Activated naive CD4-positive, alpha-beta T cell treated with anti-CD3 and anti-CD28 coated beads for 36 hours (primary cell): ENCODE data around the gene RASSF8. TPM values are rescaled to one million over a fixed set of nuclear protein-coding genes. Genes with fewer than 3 reads are reported as not detected.

Experiments used
- CTCF ChIA-PET: fragments of 350-600 bp; sonication (Branson Sonifier 250); formaldehyde crosslinking; loops from one replicate; lab custom pipeline; 2021; ENCODE audit warnings: antibody characterized with exemption; lab: Charles Lee
- DNase-seq: peaks from one replicate; pipeline ENCODE4 v3.0.0-alpha.2; 2020
- H3K27ac Mint-ChIP-seq: one replicate; pipeline ENCODE4 v1.8.0; 2021; ENCODE audit warnings: mild to moderate bottlenecking, mixed read lengths
- H3K27me3 Mint-ChIP-seq: one replicate; pipeline ENCODE4 v1.8.0; 2021; ENCODE audit warnings: low read depth, mixed read lengths
- H3K36me3 Mint-ChIP-seq: one replicate; pipeline ENCODE4 v1.8.0; 2021; ENCODE audit warnings: low read depth, mixed read lengths
- H3K4me1 Mint-ChIP-seq: one replicate; pipeline ENCODE4 v1.8.0; 2021; ENCODE audit warnings: low read depth, mixed read lengths
- H3K4me3 Mint-ChIP-seq: one replicate; pipeline ENCODE4 v1.8.0; 2021; ENCODE audit warnings: mild to moderate bottlenecking, moderate library complexity, mixed read lengths
- H3K9me3 Mint-ChIP-seq: one replicate; pipeline ENCODE4 v1.8.0; 2021; ENCODE audit warnings: mixed read lengths
- intact Hi-C: fragments of 100-400 bp; cut with micrococcal nuclease; formaldehyde crosslinking; loops from one replicate; pipeline ENCODE4 v1.15.1; 2023
- total RNA-seq, 2 experiments: library from RNA; stranded (reverse); gene quantifications; one replicate each; pipeline ENCODE4 v1.2.3, GENCODE V29; 2021

Gene RASSF8
- total RNA-seq: under 1 TPM; 0.32 to 0.81 TPM

- CTCF ChIA-PET: interaction anchor here (0.9 kb wide), 1 partner anchor 76 kb away, joined by 5 read pairs; no protein-coding TSS in a partner anchor
- peaks cover 11% of the 10 kb centered on the region for H3K4me1 Mint-ChIP-seq
These were observed at the start of gene RASSF8 for GRCh38 chr12:25958428-25959070. Gene RASSF8, plus strand, starts transcription at chr12:25958682. Its CDS starts 96,662 bp downstream, at chr12:26055344.

GRCh38 chr12:25914551-25914950, 43.9 kb upstream of the RASSF8 start:
- Mint-ChIP-seq H3K27ac (no peak overlapping the region), H3K9me3 (no peaks in the 10 kb centered on the region), H3K4me3 (no peak overlapping the region), H3K27me3 (no peaks in the 10 kb centered on the region), H3K36me3 (no peaks in the 10 kb centered on the region), H3K4me1 (no peaks in the 10 kb centered on the region)
- CTCF ChIA-PET: interaction anchor here (0.6 kb wide), 1 partner anchor 103 kb away, joined by 3 read pairs; no protein-coding TSS in a partner anchor
- DNase-seq: no peak
- intact Hi-C loops: no loop called here

More at GRCh38 chr12:25958428-25959070, at the start of gene RASSF8:
- H3K36me3 Mint-ChIP-seq: no peaks in the 10 kb centered on the region
- H3K9me3 Mint-ChIP-seq: no peaks in the 10 kb centered on the region
- peak within 1 kb of the TSS; percentile 78 for H3K4me3 Mint-ChIP-seq
- peaks cover 58% of the 10 kb centered on the region for H3K27me3 Mint-ChIP-seq
- peak; percentile 23 for DNase-seq
- intact Hi-C loops: loop anchor here (2.0 to 10.0 kb wide), 4 partner anchors 166 to 1046 kb away; partner anchors contain the start of gene BHLHE41
- H3K27ac Mint-ChIP-seq: no peak within 1 kb of the TSS

GRCh38 chr12:25924491-25925001, 33.9 kb upstream of the RASSF8 start:
- CTCF ChIA-PET: interaction anchor here (0.6 kb wide), 1 partner anchor 453 kb away, joined by 4 read pairs; no protein-coding TSS in a partner anchor
- H3K27me3 Mint-ChIP-seq: no peaks in the 10 kb centered on the region
- H3K36me3 Mint-ChIP-seq: no peaks in the 10 kb centered on the region
- DNase-seq: no peak
- intact Hi-C loops: no loop called here
- H3K4me1 Mint-ChIP-seq: no peaks in the 10 kb centered on the region
- H3K27ac Mint-ChIP-seq: no peak overlapping the region
- H3K9me3 Mint-ChIP-seq: no peaks in the 10 kb centered on the region
- no peak overlapping the region for H3K4me3 Mint-ChIP-seq

GRCh38 chr12:25925064-25925463, 33.4 kb upstream of the RASSF8 start:
- Mint-ChIP-seq H3K9me3 (no peaks in the 10 kb centered on the region), H3K27me3 (no peaks in the 10 kb centered on the region), H3K4me3 (no peak overlapping the region), H3K4me1 (no peaks in the 10 kb centered on the region), H3K27ac (no peak overlapping the region), H3K36me3 (no peaks in the 10 kb centered on the region)
- intact Hi-C loops: no loop called here
- DNase-seq: no peak
- CTCF ChIA-PET: interaction anchor here (0.6 kb wide), 1 partner anchor 453 kb away, joined by 4 read pairs; no protein-coding TSS in a partner anchor

GRCh38 chr12:25926536-25926935, 31.9 kb upstream of the RASSF8 start:
- intact Hi-C loops: no loop called here
- H3K4me3 Mint-ChIP-seq: no peak overlapping the region
- H3K9me3 Mint-ChIP-seq: no peaks in the 10 kb centered on the region
- H3K27ac Mint-ChIP-seq: no peak overlapping the region
- H3K27me3 Mint-ChIP-seq: no peaks in the 10 kb centered on the region
- DNase-seq: no peak
- no peaks in the 10 kb centered on the region for H3K4me1 Mint-ChIP-seq
- no peaks in the 10 kb centered on the region for H3K36me3 Mint-ChIP-seq
- CTCF ChIA-PET: no interaction called here

- intact Hi-C loops: no loop called here
- CTCF ChIA-PET: no interaction called here
- Mint-ChIP-seq H3K27me3 (no peaks in the 10 kb centered on the region), H3K36me3 (no peaks in the 10 kb centered on the region), H3K9me3 (no peaks in the 10 kb centered on the region), H3K27ac (no peak overlapping the region), H3K4me1 (no peaks in the 10 kb centered on the region), H3K4me3 (no peak overlapping the region)
- DNase-seq: no peak
These were observed 29.3 kb upstream of the RASSF8 start for GRCh38 chr12:25929142-25929541.

- CTCF ChIA-PET: no interaction called here
- Mint-ChIP-seq H3K36me3 (no peaks in the 10 kb centered on the region), H3K4me3 (no peak overlapping the region), H3K9me3 (no peaks in the 10 kb centered on the region), H3K27ac (no peak overlapping the region), H3K27me3 (no peaks in the 10 kb centered on the region), H3K4me1 (no peaks in the 10 kb centered on the region)
- intact Hi-C loops: no loop called here
- no peak for DNase-seq
These were observed 25.5 kb upstream of the RASSF8 start for GRCh38 chr12:25932971-25933370.

GRCh38 chr12:25934456-25934855, 24.0 kb upstream of the RASSF8 start:
- Mint-ChIP-seq H3K27ac (no peak overlapping the region), H3K4me3 (no peak overlapping the region), H3K27me3 (no peaks in the 10 kb centered on the region), H3K4me1 (no peaks in the 10 kb centered on the region), H3K9me3 (no peaks in the 10 kb centered on the region), H3K36me3 (no peaks in the 10 kb centered on the region)
- CTCF ChIA-PET: interaction anchor here (0.6 kb wide), 1 partner anchor 132 kb away, joined by 3 read pairs; no protein-coding TSS in a partner anchor
- DNase-seq: no peak
- intact Hi-C loops: no loop called here

- intact Hi-C loops: no loop called here
- Mint-ChIP-seq H3K27me3 (no peaks in the 10 kb centered on the region), H3K9me3 (peaks cover 1% of the 10 kb centered on the region), H3K4me3 (no peak overlapping the region), H3K4me1 (no peaks in the 10 kb centered on the region), H3K36me3 (no peaks in the 10 kb centered on the region), H3K27ac (no peak overlapping the region)
- CTCF ChIA-PET: interaction anchor here (0.8 kb wide), 1 partner anchor 499 kb away, joined by 3 read pairs; no protein-coding TSS in a partner anchor
- DNase-seq: no peak
These were observed 22.9 kb upstream of the RASSF8 start for GRCh38 chr12:25935355-25936144.

- Mint-ChIP-seq H3K27ac (no peak overlapping the region), H3K4me1 (no peaks in the 10 kb centered on the region), H3K4me3 (no peak overlapping the region), H3K9me3 (peaks cover 2% of the 10 kb centered on the region), H3K36me3 (no peaks in the 10 kb centered on the region), H3K27me3 (no peaks in the 10 kb centered on the region)
- CTCF ChIA-PET: no interaction called here
- intact Hi-C loops: no loop called here
- no peak for DNase-seq
These were observed 21.4 kb upstream of the RASSF8 start for GRCh38 chr12:25937096-25937495.

GRCh38 chr12:25938581-25938980, 19.9 kb upstream of the RASSF8 start:
- CTCF ChIA-PET: no interaction called here
- Mint-ChIP-seq H3K27me3 (peaks cover 2% of the 10 kb centered on the region), H3K4me1 (no peaks in the 10 kb centered on the region), H3K4me3 (no peak overlapping the region), H3K9me3 (peaks cover 2% of the 10 kb centered on the region), H3K36me3 (no peaks in the 10 kb centered on the region), H3K27ac (no peak overlapping the region)
- no peak for DNase-seq
- intact Hi-C loops: no loop called here

GRCh38 chr12:25939606-25940005, 18.9 kb upstream of the RASSF8 start:
- H3K9me3 Mint-ChIP-seq: peaks cover 2% of the 10 kb centered on the region
- peaks cover 4% of the 10 kb centered on the region for H3K27me3 Mint-ChIP-seq
- H3K4me1 Mint-ChIP-seq: no peaks in the 10 kb centered on the region
- intact Hi-C loops: no loop called here
- no peak overlapping the region for H3K4me3 Mint-ChIP-seq
- H3K36me3 Mint-ChIP-seq: no peaks in the 10 kb centered on the region
- H3K27ac Mint-ChIP-seq: no peak overlapping the region
- no peak for DNase-seq
- CTCF ChIA-PET: no interaction called here
